ENCODE measurements around the gene PFDN2. TPM values are rescaled to one million over a fixed set of nuclear protein-coding genes. Genes with fewer than 3 reads are reported as not detected.

Gene PFDN2, protein sequence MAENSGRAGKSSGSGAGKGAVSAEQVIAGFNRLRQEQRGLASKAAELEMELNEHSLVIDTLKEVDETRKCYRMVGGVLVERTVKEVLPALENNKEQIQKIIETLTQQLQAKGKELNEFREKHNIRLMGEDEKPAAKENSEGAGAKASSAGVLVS
- 319 TPM for polyA plus RNA-seq (2012; ENCODE audit: insufficient read depth, insufficient read length)

DNA sequence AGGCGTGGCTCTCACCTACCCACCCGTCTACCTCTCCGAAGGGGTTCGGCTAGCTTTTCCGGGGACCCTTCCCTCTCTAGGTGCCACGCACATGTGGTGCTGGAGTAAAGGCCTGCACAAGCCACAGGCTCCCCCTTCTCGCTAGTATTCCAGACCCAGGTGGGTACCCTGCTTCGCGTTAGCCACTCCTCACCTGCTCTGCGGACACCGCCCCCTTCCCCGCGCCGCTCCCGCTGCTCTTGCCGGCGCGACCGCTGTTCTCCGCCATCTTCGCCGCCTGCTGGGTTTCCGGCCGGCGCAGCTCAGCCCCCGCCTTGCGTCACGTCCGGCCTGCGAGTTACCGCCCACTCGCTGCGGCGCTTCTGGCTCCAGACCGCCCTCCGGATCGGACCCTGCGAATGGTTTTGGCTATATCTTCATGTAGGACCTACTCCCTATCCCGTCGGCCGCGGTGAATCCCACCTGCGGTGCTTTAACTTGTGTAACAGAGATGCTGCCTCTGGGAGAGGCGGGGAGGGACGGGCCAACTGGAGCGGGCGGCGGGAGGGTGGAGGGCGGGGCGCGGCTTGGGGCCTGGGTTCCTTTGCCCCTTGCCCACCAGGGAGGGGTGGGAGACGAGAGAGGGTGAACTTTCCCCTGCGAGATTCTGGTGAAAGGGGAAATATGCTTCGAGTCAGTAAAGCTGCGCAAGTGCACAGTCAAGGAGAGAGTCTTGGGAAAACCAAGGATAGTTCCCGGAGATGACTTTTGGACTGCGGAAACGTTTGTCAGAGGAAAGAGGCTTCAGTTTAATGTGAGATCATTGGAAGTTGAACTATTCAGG is at the start of gene PFDN2, which contains the start of gene NIT1:
PFDN2 (minus strand) TSS at position 279 of the 823 bp plus-strand sequence; CDS start at position 268, 11 bp downstream.
NIT1 (plus strand) TSS at position 347 of the 823 bp plus-strand sequence; CDS start at position 419, 72 bp downstream.
- DNase-seq (ENCODE audit: low read depth, low spot score): peak; percentile 60
- peak within 1 kb of the TSS; percentile 100 for H3K4me3 ChIP-seq (ENCODE audit: low read length)

DNA sequence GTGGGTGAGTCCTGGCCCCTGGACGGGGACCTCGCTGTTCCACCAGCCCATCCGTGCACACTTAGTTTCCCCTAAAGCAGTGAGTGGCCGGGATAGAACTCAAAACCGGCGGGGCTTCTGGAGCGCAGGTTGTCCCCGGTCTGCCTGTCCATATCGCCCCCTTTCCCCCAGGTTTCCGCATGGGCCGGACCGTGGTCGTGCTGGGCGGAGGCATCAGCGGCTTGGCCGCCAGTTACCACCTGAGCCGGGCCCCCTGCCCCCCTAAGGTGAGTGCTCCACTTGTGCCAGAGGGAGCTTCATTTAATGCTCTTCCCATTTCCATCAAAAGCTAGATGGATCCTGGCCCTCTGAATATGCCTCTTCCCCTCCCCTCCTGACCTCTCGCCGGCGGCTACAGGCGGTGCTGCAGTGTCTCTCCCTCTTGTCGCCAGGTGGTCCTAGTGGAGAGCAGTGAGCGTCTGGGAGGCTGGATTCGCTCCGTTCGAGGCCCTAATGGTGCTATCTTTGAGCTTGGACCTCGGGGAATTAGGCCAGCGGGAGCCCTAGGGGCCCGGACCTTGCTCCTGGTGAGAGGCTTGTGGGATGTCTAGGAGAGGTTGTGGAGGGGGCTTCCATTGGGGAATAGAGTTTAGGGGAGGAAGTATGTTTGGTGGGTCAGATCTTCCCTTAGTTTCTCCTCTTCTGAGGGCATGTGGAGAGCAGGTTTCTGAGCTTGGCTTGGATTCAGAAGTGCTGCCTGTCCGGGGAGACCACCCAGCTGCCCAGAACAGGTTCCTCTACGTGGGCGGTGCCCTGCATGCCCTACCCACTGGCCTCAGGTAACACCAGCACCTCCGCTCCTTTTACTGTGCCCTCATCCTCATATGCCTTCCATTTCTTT is 49.1 kb upstream of the PFDN2 start:
- no peak for DNase-seq (ENCODE audit: low read depth, low spot score)
- peak overlapping the region; percentile 71 for H3K4me3 ChIP-seq (ENCODE audit: low read length)

DNA sequence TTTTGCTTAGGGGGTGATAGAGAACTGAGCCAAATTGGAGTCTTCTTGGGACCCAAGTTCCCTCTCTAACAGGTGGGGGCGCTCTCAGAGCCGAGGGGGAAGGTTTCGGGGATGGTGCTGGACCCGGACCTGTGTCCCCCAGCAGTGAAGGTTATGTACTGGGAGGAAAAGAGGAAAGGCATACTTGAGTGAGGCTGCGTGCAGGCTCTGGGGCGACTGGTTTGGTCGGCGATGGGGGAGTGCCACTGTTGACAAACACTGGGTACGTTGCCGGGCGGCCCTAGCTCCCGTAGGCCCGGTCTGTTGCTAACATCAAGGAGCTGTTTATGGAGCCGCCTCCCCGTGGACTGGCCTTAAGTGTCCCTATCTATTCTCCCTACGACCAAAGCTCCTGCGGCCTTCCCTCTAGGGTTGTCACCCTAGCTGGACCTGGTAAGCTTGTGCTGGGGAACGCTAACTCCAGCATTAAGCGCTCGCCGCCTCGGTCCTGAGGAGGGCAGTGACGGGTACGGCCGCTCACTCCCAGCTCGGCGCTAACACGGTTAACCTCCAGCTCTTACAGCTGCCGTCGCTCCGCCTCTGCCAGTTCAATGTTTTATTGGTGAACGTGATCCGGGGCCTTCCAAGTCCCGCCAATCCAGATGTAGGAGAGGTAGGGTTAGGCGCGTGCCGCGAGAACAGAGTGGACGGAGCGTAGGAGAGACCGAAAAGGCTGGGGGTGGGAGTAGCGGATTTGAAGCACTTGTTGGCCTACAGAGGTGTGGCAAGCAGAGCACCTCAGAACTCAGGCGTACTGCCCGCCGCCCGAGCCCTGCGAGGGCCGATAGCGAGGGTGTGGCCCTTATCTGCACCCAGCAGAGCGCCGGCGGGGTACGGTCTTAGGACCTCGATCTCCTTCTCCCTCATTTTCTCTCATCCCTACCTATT is 48.2 kb upstream of the PFDN2 start, which contains the start of gene PPOX:
PPOX (plus strand) TSS at position 685 of the 927 bp plus-strand sequence. CDS start 422 bp downstream, outside the sequence.
- DNase-seq (ENCODE audit: low read depth, low spot score): peak; percentile 90
- H3K4me3 ChIP-seq (ENCODE audit: low read length): peak within 1 kb of the TSS; percentile 71

DNA sequence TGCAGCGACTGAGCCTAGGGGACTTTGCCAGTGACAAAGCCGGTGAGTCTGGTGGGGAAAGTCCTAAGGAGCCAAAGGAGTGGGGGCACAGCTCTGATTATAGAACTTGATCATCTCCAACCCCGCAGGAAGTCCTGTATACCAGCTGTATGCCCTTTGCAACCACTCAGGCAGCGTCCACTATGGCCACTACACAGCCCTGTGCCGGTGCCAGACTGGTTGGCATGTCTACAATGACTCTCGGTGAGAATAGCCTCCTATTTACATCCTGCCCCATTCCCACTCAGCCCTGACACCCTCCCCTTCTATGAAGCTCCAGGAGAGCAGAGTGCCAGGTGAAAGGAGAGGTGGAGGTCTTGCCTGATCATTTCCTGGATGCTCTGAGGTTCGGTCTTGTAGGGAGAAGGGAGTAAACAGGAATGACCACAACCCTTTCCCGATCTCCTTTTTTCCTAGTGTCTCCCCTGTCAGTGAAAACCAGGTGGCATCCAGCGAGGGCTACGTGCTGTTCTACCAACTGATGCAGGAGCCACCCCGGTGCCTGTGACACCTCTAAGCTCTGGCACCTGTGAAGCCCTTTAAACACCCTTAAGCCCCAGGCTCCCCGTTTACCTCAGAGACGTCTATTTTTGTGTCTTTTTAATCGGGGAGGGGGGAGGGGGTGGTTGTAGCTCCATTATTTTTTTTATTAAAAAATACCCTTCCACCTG is 47.2 kb upstream of the PFDN2 start:
- no peak for DNase-seq (ENCODE audit: low read depth, low spot score)
- H3K4me3 ChIP-seq (ENCODE audit: low read length): peak overlapping the region; percentile 71

DNA sequence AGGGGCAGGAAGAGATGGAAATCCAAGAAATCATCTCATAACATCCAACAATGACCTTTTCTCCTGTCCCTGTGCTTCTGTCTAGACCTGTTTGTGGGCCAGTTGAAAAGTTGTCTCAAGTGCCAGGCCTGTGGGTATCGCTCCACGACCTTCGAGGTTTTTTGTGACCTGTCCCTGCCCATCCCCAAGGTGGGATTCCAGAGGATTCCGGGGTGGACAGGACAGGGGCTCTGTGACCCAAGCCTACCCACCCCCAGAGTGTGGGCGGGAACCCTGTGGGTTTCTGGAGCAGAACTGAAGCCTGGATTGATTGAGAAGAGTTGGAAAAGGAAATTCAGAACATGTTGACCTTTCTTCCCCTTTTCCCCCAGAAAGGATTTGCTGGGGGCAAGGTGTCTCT is 46.0 kb upstream of the PFDN2 start:
- no peak overlapping the region for H3K4me3 ChIP-seq (ENCODE audit: low read length)
- no peak for DNase-seq (ENCODE audit: low read depth, low spot score)

DNA sequence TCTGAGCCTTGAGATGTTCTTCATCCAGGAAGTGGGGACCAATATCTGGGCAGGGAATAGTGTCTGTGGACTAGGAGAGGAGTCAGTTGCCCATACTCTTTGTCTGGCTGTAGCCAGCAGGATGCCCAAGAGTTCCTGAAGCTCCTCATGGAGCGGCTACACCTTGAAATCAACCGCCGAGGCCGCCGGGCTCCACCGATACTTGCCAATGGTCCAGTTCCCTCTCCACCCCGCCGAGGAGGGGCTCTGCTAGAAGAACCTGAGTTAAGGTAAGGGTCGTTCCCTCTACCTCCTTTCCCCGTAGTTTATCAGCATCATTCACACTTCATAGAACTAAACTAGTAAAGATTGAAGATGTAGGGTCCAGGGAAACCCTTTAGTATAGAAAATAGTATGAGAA is 45.0 kb upstream of the PFDN2 start:
- DNase-seq (ENCODE audit: low read depth, low spot score): no peak
- H3K4me3 ChIP-seq (ENCODE audit: low read length): no peak overlapping the region

DNA sequence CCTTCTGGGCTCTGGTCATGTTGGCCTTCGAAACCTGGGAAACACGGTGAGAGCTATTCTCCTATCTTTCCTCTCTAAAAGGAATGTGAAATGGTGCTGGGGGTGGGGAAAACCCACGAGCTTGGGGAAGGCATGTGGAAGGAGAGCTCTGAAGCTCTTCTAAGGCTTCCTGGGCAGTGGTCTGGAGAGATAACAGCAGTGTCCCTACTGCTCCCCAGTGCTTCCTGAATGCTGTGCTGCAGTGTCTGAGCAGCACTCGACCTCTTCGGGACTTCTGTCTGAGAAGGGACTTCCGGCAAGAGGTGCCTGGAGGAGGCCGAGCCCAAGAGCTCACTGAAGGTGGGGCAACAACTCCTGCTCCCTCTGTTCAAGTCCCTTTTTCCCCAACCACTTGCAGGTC is 44.2 kb upstream of the PFDN2 start:
- H3K4me3 ChIP-seq (ENCODE audit: low read length): no peak overlapping the region
- no peak for DNase-seq (ENCODE audit: low read depth, low spot score)

DNA sequence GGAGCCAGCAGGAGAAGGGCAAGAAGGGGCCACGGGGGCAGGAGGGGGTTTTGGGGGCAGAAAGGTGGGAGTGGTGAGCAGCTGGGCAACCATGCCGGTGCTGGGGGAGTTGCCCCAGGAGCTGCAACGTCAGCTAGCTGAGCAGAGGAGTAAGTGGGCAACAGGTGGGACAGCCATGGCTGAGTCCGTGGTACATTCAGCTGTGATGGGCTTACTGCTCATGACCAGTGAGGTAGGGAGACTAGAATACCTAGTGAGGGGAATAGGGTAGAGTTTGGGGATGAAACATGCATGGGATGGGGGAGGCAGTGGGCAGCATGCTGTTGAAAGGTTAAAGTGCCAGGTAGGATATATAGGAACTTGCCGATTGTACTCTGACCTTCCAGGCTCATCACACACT is 43.8 kb upstream of the PFDN2 start:
- no peak for DNase-seq (ENCODE audit: low read depth, low spot score)
- no peak overlapping the region for H3K4me3 ChIP-seq (ENCODE audit: low read length)

DNA sequence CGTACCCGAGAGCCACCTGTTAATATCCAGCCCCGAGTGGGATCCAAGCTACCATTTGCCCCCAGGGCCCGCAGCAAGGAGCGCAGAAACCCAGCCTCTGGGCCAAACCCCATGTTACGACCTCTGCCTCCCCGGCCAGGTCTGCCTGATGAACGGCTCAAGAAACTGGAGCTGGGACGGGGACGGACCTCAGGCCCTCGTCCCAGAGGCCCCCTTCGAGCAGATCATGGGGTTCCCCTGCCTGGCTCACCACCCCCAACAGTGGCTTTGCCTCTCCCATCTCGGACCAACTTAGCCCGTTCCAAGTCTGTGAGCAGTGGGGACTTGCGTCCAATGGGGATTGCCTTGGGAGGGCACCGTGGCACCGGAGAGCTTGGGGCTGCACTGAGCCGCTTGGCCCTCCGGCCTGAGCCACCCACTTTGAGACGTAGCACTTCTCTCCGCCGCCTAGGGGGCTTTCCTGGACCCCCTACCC is 42.9 kb upstream of the PFDN2 start:
- no peak for DNase-seq (ENCODE audit: low read depth, low spot score)
- no peak overlapping the region for H3K4me3 ChIP-seq (ENCODE audit: low read length)

DNA sequence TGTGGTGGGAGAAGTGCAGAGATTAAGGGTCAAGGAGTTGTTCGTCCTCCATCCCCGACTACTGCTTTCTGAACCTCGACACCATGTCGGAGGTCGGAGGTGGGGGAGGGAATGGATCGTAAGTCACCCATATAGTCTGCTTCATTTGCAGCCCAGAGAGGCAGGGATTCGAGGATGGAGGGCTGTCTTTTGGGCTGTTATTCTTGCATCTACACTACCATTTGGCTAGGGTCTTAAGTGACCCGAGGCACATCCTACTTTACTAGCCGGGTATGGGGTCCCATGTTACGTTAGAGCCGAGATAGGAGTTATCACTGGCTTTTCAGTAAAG is 42.0 kb upstream of the PFDN2 start:
- peak overlapping the region; percentile 95 for H3K4me3 ChIP-seq (ENCODE audit: low read length)

DNA sequence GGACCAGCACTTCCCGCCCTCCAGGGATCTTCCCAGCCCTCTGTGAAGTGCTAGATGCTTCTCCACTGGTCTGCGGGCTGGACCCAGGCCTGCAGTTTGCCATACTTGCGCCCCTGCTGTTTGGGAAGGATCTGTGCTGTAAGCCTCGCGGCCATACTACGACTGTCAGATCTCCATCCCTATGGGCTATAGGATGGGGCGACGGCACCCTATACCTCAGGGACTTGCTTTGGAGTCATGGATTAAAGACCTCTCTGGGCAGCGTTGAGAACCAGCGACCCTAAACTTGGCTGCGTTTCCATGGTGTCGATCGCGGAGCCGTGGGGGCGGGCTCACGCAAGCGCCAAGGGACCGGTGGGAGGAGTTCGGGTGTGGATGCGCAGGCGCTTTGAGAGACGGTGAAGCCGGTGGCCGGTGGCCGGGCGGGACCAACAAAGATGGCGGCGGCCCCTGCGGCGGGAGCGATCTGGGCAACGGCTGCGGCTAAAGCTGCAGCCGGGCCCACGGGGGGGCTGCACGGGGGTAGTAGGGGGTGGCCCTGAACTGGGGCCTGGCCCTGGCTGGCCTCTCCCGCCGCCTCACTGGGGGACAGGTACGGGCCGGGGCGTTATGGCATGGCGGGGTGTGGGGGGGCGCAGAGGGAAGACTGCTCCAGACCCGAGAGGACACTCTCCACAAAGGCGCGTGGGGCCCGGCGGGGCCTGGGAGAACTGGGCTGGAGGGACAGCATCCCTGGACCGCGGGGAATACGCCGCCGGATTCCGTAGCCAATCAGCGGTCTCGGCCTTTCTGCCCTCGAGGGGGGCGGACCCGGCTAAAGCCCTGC is 41.5 kb upstream of the PFDN2 start, which contains the start of gene USP21:
USP21 (plus strand) TSS at position 414 of the 826 bp plus-strand sequence. CDS start 1,141 bp downstream, outside the sequence.
- DNase-seq (ENCODE audit: low read depth, low spot score): peak; percentile 80

More for the DNA sequence above, 42.0 kb upstream of the PFDN2 start:
- no peak for DNase-seq (ENCODE audit: low read depth, low spot score)

DNA sequence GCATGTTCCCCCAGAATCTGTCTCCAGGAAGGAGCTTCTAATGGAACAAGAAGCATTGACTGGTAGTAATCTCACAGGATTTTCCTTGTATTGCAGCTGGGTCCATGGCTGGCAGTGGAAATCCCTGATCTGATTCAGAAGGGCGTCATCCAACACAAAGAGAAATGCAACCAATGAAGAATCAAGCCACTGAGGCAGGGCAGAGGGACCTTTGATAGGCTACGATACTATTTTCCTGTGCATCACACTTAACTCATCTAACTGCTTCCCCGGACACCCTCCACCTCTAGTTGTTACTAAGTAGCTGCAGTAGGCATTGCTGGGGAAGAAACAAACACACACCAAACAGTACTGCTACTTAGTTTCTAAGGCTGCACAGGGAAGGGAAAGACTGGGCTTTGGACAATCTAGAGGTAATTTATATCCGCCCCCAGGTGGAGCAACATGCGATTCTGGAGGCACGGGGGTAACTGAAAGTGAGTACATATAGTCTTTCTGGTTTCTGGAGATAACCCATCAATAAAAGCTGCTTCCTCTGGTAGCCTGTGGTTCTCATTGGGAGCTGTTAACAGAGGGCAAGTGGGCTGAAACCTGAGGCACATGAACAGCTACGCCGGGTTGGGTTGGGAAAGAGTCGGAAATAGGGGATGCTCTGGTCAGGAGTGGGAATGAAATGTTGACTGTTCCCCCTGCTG is 40.6 kb upstream of the PFDN2 start:
- peak overlapping the region; percentile 95 for H3K4me3 ChIP-seq (ENCODE audit: low read length)

More for the DNA sequence above, 41.5 kb upstream of the PFDN2 start, which contains the start of gene USP21:
- peak within 1 kb of the TSS; percentile 95 for H3K4me3 ChIP-seq (ENCODE audit: low read length)

DNA sequence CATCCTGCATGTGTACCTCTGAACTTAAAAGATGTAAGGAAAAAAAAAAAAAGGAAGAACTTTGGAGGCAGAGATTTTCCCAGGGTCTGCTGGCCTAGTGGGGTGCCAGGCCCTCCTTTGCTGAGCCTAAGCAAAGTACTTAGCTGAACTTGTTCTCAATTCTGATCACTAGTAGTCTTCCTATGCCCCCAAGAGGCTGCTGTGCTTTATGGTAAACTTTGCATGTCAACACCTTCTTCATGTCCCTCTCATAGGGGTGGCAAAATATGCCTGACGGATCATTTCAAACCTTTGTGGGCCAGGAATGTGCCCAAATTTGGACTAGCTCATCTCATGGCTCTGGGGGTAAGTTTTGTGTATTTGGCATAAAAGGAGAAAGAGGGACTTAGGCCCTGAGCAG is 40.0 kb upstream of the PFDN2 start:
- DNase-seq (ENCODE audit: low read depth, low spot score): no peak
- no peak overlapping the region for H3K4me3 ChIP-seq (ENCODE audit: low read length)

More for the DNA sequence above, 40.6 kb upstream of the PFDN2 start:
- DNase-seq (ENCODE audit: low read depth, low spot score): no peak

DNA sequence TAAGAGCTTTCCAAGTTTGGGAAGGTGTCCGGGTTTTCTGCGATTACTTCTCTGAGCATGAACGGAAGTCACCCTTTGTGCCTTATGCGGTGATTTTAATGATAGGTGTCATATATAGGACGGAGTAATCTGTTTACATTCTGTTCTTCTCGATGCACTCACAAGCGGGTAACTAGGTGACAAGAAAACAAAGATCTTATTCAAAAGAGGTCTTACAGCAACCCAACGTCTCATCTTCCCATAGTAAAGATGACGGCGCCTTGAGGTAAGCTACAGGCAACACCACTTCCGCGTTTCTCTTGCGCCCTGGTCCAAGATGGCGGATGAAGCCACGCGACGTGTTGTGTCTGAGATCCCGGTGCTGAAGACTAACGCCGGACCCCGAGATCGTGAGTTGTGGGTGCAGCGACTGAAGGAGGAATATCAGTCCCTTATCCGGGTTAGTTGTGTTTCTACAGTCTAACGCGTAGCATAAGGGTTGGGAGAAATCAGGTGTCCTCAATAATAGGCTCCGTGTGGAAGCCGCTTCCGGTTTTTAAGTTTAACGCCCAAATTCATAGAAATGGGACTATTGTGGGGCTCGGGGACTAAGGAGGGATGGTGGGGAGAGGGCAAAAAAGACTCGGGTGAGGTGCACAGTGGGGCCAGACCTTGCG is 36.0 kb upstream of the PFDN2 start, which contains the start of gene UFC1:
UFC1 (plus strand) TSS at position 297 of the 656 bp plus-strand sequence; CDS start at position 317, 20 bp downstream.
- peak within 1 kb of the TSS; percentile 78 for H3K4me3 ChIP-seq (ENCODE audit: low read length)
- DNase-seq (ENCODE audit: low read depth, low spot score): peak; percentile 91

DNA sequence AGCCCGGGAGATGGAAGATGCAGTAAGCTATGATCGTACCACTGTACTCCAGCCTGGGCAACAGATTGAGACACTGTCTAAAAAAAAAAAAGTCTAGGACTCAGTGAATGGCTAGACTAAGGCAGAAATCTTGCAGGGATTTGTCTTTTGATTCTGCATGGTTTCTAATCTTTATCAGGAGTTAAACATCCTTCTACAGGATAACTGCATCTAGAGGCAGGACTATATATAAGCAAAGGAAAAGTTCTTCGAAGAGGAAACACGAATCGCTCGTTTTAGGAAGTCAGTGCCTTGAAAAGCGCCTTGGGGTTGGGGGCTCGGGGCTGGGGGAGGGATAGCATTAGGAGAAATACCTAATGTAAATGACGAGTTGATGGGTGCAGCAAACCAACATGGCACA is 35.3 kb upstream of the PFDN2 start:
- peak overlapping the region; percentile 78 for H3K4me3 ChIP-seq (ENCODE audit: low read length)
- DNase-seq (ENCODE audit: low read depth, low spot score): no peak

Measured in Jurkat, Clone E6-1 (cell line).